Psoas muscle (tissue), 8 donors: ENCODE measurements around the gene FPGS. TPM values are rescaled to one million over a fixed set of nuclear protein-coding genes. Genes with fewer than 3 reads are reported as not detected.

Experiments used
- ATAC-seq, 4 donors: fragments of 200-7000 bp; cut with Tn5 transposase; one replicate each; pipeline ENCODE4 v1.9.1; 2020; ENCODE audit warnings: moderate library complexity in 3 of 4, mild to moderate bottlenecking in 2 of 4
- DNase-seq, 2 donors: peaks; one replicate each; pipeline ENCODE4 v3.0.0-alpha.2; 2020
- H3K27ac ChIP-seq: fragments of 200-600 bp; one replicate; pipeline ENCODE4 v1.8.0; 2022
- H3K27me3 ChIP-seq, 3 donors: fragments of 200-600 bp in 1 of 3; one replicate each; pipeline versions ENCODE4 v1.6.1 to v1.8.0; 2013 to 2022; ENCODE audit warnings: low read length in 2 of 3, mild to moderate bottlenecking in 2 of 3, moderate library complexity in 1 of 3; ENCODE audit not compliant: insufficient read depth in 3 of 3
- H3K36me3 ChIP-seq, 2 donors: fragments of 200-600 bp in 1 of 2; one replicate each; pipeline versions ENCODE4 v1.6.1 to v1.8.0; 2013 to 2022; ENCODE audit warnings: low read depth in 1 of 2, mild to moderate bottlenecking in 1 of 2, moderate library complexity in 1 of 2; ENCODE audit not compliant: insufficient read depth in 1 of 2
- H3K4me1 ChIP-seq: fragments of 200-600 bp; one replicate; pipeline ENCODE4 v1.8.0; 2022
- H3K4me3 ChIP-seq: fragments of 200-600 bp; one replicate; pipeline ENCODE4 v1.8.0; 2022; ENCODE audit warnings: mild to moderate bottlenecking
- H3K9me3 ChIP-seq: fragments of 200-600 bp; one replicate; pipeline ENCODE4 v1.8.0; 2022
- CTCF ChIP-seq: fragments of 200-600 bp; IDR thresholded peaks from one replicate; pipeline ENCODE4 v1.8.0; 2022; ENCODE audit warnings: antibody characterized with exemption
- WGBS, 3 donors: extraction: QIAGEN DNeasy Blood & Tissue Kit; methylation state at CpG; one replicate each; pipeline versions ENCODE4 v1.1.6 to v1.1.7; 2013; 5-methylcytosine and 5-hydroxymethylcytosine counted together
- intact Hi-C, 2 donors: fragments of 100-400 bp; cut with DNase I; formaldehyde crosslinking; loops; one replicate each; pipeline versions ENCODE4 v1.11.0 to v1.14.2; 2022
- polyA plus RNA-seq, 3 donors: library from polyadenylated mRNA; stranded (reverse); fragments of 200-250 nt; gene quantifications; one replicate each; pipeline ENCODE4 v1.2.3, GENCODE V29; 2013
- total RNA-seq, 4 donors: library from RNA; stranded (reverse); fragmentation: NEBNext Ultra II Directional in 2 of 4; extraction: Animal tissue kit (Norgen Biotek cat#: 25700) in 2 of 4; gene quantifications; one replicate each; pipeline versions ENCODE4 v1.2.1 to v1.2.4, GENCODE V29; 2021 to 2023
- donor health status: healthy with polysubstance abuse.
- donor health status: DM: no; HTN: no; CAD: no; lungs with moderate emphysema.
- donor health status: Bipolar disorder and iron deficiency.
- donor health status: healthy.
- donor health status: DM: yes; HTN: yes; CAD: no.
- donor health status: DM: no; HTN: no; CAD: no.
- donor health status: DM: no; HTN: no; CAD: no.
- donor health status: DM: yes; HTN: yes; CAD: no.

FPGS gene
- total and polyA plus RNA-seq, 7 donors: 21.9 to 61.9 (median 39.7) TPM

DNA sequence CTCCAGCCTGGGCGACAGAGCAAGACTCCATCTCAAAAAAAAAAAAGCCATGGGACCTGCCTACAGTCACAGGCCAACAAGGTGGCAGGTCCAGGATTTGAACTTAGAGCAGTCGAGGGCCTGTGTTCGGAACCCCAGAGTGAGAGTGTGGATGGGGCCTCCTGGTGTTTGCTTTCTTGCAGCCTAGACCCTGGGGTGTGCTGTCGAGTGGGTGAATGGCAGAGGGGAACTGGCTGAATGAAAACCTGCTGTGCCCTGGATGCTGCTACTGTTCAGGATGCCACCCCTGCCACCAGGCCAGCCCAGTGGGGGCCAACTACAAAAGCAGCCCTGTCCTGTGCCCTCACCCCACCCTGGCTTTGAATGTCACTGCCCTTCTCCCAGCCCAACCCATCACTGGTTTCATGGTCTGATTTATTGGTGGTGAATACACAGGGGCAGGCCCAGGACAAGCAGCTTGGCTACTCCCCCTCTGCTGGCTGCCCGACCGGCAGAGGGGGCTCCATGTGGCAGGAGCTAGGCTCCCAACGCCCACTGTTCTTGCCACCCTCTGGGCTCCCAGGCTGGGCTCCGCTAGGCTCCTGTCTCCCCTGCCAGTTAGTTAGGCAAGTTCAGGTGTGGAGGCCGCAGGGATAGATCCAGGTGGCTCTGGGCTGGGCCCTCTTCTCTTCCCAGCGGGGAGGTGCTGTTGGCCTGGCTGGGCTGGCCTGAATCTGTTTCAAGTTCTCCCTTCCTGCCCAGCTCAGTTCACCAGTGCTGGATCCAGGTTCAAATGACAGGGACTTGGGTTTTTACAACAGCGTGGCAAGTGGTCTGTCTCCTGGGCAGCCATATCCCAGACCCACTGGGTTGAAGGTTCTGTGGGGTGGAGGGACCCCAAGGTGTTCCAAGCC lies 12.2 kb downstream of the FPGS start:
- intact Hi-C loops: no loop called here
- DNase-seq: no peak
- H3K36me3 ChIP-seq: peaks cover 3 to 96% of the 10 kb centered on the region in 2 donors

GRCh38 chr9:127815512-127816361 lies 13.1 kb downstream of the FPGS start:
- Histone ChIP-seq H3K36me3 (peaks cover 3 to 96% of the 10 kb centered on the region in 2 donors), H3K4me3 (no peak overlapping the region), H3K27me3 (no peaks in the 10 kb centered on the region), H3K9me3 (no peaks in the 10 kb centered on the region), H3K4me1 (peaks cover 19% of the 10 kb centered on the region), H3K27ac (no peak overlapping the region)
- intact Hi-C loops: no loop called here
- no peak for TF ChIP-seq CTCF
- DNase-seq: peak in 1 of 2 donors; percentile 62
- ATAC-seq: no peak
- 85 to 87% (median 86%) methylated on average over 27 to 33 of the region's 33 CpGs for WGBS, 3 donors

More for the DNA sequence above, 12.2 kb downstream of the FPGS start:
- no peak for ATAC-seq
- Histone ChIP-seq H3K4me1 (peaks cover 19% of the 10 kb centered on the region), H3K9me3 (no peaks in the 10 kb centered on the region), H3K27me3 (no peaks in the 10 kb centered on the region), H3K4me3 (no peak overlapping the region), H3K27ac (no peak overlapping the region)
- no peak for TF ChIP-seq CTCF
- 81 to 84% (median 82%) methylated on average over 10 to 11 of the region's 11 CpGs for WGBS, 3 donors

- no peak for TF ChIP-seq CTCF
- Histone ChIP-seq H3K36me3 (peaks cover 3 to 97% of the 10 kb centered on the region in 2 donors), H3K27me3 (no peaks in the 10 kb centered on the region), H3K27ac (no peak overlapping the region), H3K4me1 (peaks cover 19% of the 10 kb centered on the region), H3K4me3 (no peak overlapping the region), H3K9me3 (no peaks in the 10 kb centered on the region)
- intact Hi-C loops: no loop called here
- DNase-seq (no peak), ATAC-seq (no peak)
- WGBS, 3 donors: 56 to 63% (median 62%) methylated on average over 3 of the region's 3 CpGs
These were observed 13.7 kb downstream of the FPGS start for GRCh38 chr9:127816362-127816725.

DNA sequence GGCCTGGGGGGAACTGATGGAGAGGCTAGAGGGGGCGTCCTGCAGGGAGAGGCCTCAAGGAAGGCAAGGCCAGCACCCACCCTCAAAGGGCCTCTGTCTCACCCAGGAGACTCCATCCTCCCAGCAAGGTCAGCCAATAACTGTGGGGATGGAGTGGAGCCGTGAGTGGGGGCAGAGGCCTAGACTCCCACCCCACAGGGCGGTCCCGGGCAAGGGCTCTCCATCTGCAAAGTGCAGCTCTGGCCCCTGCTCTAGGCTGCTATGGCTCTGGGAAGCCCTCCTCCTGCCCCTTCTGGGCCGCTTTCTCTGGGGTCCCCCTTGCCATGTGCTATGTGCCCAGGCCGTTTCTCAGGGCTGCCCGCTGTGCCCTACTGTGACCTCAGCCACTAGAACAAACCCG lies 14.0 kb downstream of the FPGS start:
- no peak for DNase-seq
- Histone ChIP-seq H3K36me3 (peaks cover 3 to 95% of the 10 kb centered on the region in 2 donors), H3K4me3 (no peak overlapping the region), H3K4me1 (peaks cover 19% of the 10 kb centered on the region), H3K27me3 (no peaks in the 10 kb centered on the region), H3K27ac (peak overlapping the region; percentile 78), H3K9me3 (no peaks in the 10 kb centered on the region)
- intact Hi-C loops: no loop called here
- WGBS, 3 donors: 88 to 90% (median 89%) methylated on average over 8 of the region's 8 CpGs
- TF ChIP-seq CTCF: no peak
- ATAC-seq: peak in 1 of 4 donors; percentile 6
